Keratinocyte (primary cell): ENCODE results near the gene ACAA1.

Experiments used
- CTCF ChIP-seq, 3 experiments: IDR thresholded peaks in 1 of 3; conservative IDR thresholded peaks in 1 of 3; optimal IDR thresholded peaks in 1 of 3; 2 replicates in 2 of 3; 3 replicates in 1 of 3; pipeline versions ENCODE3 to v1.5.1; 2011; ENCODE audit warnings: low read length in 3 of 3, mild to moderate bottlenecking in 3 of 3, moderate library complexity in 2 of 3, control low read depth in 1 of 3, inconsistent platforms in 1 of 3; ENCODE audit not compliant: insufficient read depth in 2 of 3; ENCODE audit errors: extremely low read depth in 1 of 3
- EZH2 ChIP-seq: IDR thresholded peaks from one replicate; pipeline ENCODE4 v1.6.1; 2012; ENCODE audit warnings: inconsistent platforms, mild to moderate bottlenecking, low read length, moderate library complexity

GRCh38 chr3:38142959-38143358 is 6.0 kb upstream of the ACAA1 start:
- TF ChIP-seq CTCF (optimal IDR thresholded peaks at IDR 0.05 in 1 of 3, IDR thresholded peaks at IDR 0.05 in 1 of 3, conservative IDR thresholded peaks at IDR 0.05 in 1 of 3; ENCODE audit: extremely low read depth in 1 of 3, insufficient read depth in 2 of 3, low read length in 3 of 3) (no peak), EZH2 (no peak)
